GM12873 (cell line): ENCODE measurements around the gene CFAP74.

Source experiments
- CTCF ChIP-seq: IDR thresholded peaks from 2 replicates; pipeline ENCODE4 v1.5.1; 2012; ENCODE audit warnings: low read depth, mild to moderate bottlenecking, moderate library complexity, low read length, control low read depth; ENCODE audit not compliant: insufficient read depth; ENCODE audit errors: missing control alignments

Gene CFAP74

GRCh38 chr1:1893291-1893985 lies 110.1 kb downstream of the CFAP74 start:
- no peak for TF ChIP-seq CTCF

- no peak for TF ChIP-seq CTCF
These were observed 110.8 kb downstream of the CFAP74 start for GRCh38 chr1:1892763-1893120.

- no peak for TF ChIP-seq CTCF
These were observed 111.4 kb downstream of the CFAP74 start for GRCh38 chr1:1892079-1892762.

- TF ChIP-seq CTCF: no peak
These were observed 112.1 kb downstream of the CFAP74 start for GRCh38 chr1:1891349-1892078.

- TF ChIP-seq CTCF: no peak
These were observed 112.9 kb downstream of the CFAP74 start, which contains the start of gene GNB1 for GRCh38 chr1:1890506-1891348. Gene GNB1, minus strand, starts transcription at chr1:1891087. Its CDS starts 65,634 bp downstream, at chr1:1825453.

- no peak for TF ChIP-seq CTCF
These were observed 113.6 kb downstream of the CFAP74 start for GRCh38 chr1:1889847-1890505.
